ENCODE results near the gene MYPOP.

GRCh38 chr19:45913874-45914830, 11.7 kb upstream of the MYPOP start, which contains the start of gene NANOS2:
- TF ChIP-seq, protein P1, sequence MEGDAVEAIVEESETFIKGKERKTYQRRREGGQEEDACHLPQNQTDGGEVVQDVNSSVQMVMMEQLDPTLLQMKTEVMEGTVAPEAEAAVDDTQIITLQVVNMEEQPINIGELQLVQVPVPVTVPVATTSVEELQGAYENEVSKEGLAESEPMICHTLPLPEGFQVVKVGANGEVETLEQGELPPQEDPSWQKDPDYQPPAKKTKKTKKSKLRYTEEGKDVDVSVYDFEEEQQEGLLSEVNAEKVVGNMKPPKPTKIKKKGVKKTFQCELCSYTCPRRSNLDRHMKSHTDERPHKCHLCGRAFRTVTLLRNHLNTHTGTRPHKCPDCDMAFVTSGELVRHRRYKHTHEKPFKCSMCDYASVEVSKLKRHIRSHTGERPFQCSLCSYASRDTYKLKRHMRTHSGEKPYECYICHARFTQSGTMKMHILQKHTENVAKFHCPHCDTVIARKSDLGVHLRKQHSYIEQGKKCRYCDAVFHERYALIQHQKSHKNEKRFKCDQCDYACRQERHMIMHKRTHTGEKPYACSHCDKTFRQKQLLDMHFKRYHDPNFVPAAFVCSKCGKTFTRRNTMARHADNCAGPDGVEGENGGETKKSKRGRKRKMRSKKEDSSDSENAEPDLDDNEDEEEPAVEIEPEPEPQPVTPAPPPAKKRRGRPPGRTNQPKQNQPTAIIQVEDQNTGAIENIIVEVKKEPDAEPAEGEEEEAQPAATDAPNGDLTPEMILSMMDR (IDR thresholded peaks at IDR 0.05; ENCODE audit: extremely low read depth in 1 of 2, insufficient read depth in 1 of 2, low read depth in 1 of 2, low read length in 2 of 2): peak; percentile 40 to 47
- TF ChIP-seq POLR2AphosphoS5 (IDR thresholded peaks at IDR 0.05; ENCODE audit: insufficient read depth, low read depth, low read length): no peak

Measured in endothelial cell of umbilical vein (primary cell).